Cardiac fibroblast (primary cell): ENCODE results near the gene NPEPL1.
"Not testable (repeated sequence)": the region's sequence is repeated elsewhere in the genome, so short reads cannot be mapped to it uniquely, and the experiment has no call there.

Experiments
- DNase-seq, 2 donors: peaks; one replicate each; pipeline versions ENCODE4 v3.0.0 to v3.0.0-alpha.2; 2010; ENCODE audit warnings: low read depth in 2 of 2
- H3K4me3 ChIP-seq, 2 donors: replicated peaks in 1 of 2; 1 replicate in 1 of 2; 2 replicates in 1 of 2; pipeline ENCODE4 v1.5.1; 2011; ENCODE audit warnings: low read depth in 2 of 2, low read length in 2 of 2, mild to moderate bottlenecking in 2 of 2, moderate library complexity in 1 of 2
- CTCF ChIP-seq: IDR thresholded peaks from one replicate; pipeline ENCODE4 v1.5.1; 2011; ENCODE audit warnings: low read depth, mild to moderate bottlenecking, low read length, inconsistent platforms

Gene NPEPL1

GRCh38 chr20:58749098-58749769 is 56.6 kb downstream of the NPEPL1 start:
- TF ChIP-seq CTCF = no peak
- H3K4me3 ChIP-seq = no peak overlapping the region
- no peak for DNase-seq

GRCh38 chr20:58749979-58750378 is 57.4 kb downstream of the NPEPL1 start:
- TF ChIP-seq CTCF = no peak
- no peak overlapping the region for H3K4me3 ChIP-seq
- DNase-seq = no peak

- H3K4me3 ChIP-seq, DNase-seq: not testable (repeated sequence)
Measured at GRCh38 chr20:58750706-58751105, 58.1 kb downstream of the NPEPL1 start.

- no peak for TF ChIP-seq CTCF
- H3K4me3 ChIP-seq = no peak overlapping the region
- no peak for DNase-seq
Measured at GRCh38 chr20:58751979-58752378, 59.4 kb downstream of the NPEPL1 start.

GRCh38 chr20:58752565-58752964 is 60.0 kb downstream of the NPEPL1 start:
- H3K4me3 ChIP-seq = no peak overlapping the region
- no peak for TF ChIP-seq CTCF
- no peak for DNase-seq

- H3K4me3 ChIP-seq = no peak overlapping the region
- no peak for DNase-seq
- no peak for TF ChIP-seq CTCF
Measured at GRCh38 chr20:58753267-58753921, 60.8 kb downstream of the NPEPL1 start.

GRCh38 chr20:58753922-58754551 is 61.4 kb downstream of the NPEPL1 start:
- no peak for TF ChIP-seq CTCF
- DNase-seq = no peak
- no peak overlapping the region for H3K4me3 ChIP-seq
